CD14-positive monocyte (primary cell): Measurements from ENCODE around the gene PSMD13. TPM values are rescaled to one million over a fixed set of nuclear protein-coding genes. Genes with fewer than 3 reads are reported as not detected.

ENCODE experiments used
- DNase-seq, 3 donors: peaks; one replicate each; pipeline ENCODE4 v3.0.0-alpha.2; 2011 to 2022
- H2AFZ ChIP-seq: 2 replicates; pipeline ENCODE4 v1.6.0; 2012; ENCODE audit warnings: mild to moderate bottlenecking, low read depth, low read length, inconsistent platforms; ENCODE audit not compliant: insufficient read depth, poor library complexity, severe bottlenecking
- H3K27ac ChIP-seq, 2 donors: 1 replicate in 1 of 2; 2 replicates in 1 of 2; pipeline ENCODE4 v1.5.1; 2012 to 2013; ENCODE audit warnings: low read length in 2 of 2, control low read depth in 1 of 2, inconsistent platforms in 1 of 2, low read depth in 1 of 2, mild to moderate bottlenecking in 1 of 2
- H3K27me3 ChIP-seq, 2 donors: one replicate each; pipeline versions ENCODE4 v1.6.0 to v1.6.1; 2011 to 2013; ENCODE audit warnings: low read length in 2 of 2; ENCODE audit not compliant: control insufficient read depth in 2 of 2, insufficient read depth in 2 of 2
- H3K36me3 ChIP-seq, 2 donors: replicated peaks in 1 of 2; 1 replicate in 1 of 2; 2 replicates in 1 of 2; pipeline versions ENCODE4 v1.5.1 to v1.6.1; 2012 to 2013; ENCODE audit warnings: low read length in 2 of 2, control low read depth in 1 of 2, inconsistent platforms in 1 of 2, mild to moderate bottlenecking in 1 of 2; ENCODE audit not compliant: insufficient read depth in 2 of 2, control insufficient read depth in 1 of 2
- H3K4me1 ChIP-seq, 2 donors: 1 replicate in 1 of 2; 2 replicates in 1 of 2; pipeline versions ENCODE4 v1.5.1 to v1.6.1; 2012 to 2013; ENCODE audit warnings: low read length in 2 of 2, control low read depth in 1 of 2, inconsistent platforms in 1 of 2, mild to moderate bottlenecking in 1 of 2, moderate library complexity in 1 of 2; ENCODE audit not compliant: insufficient read depth in 2 of 2, control insufficient read depth in 1 of 2
- H3K4me2 ChIP-seq: replicated peaks from 2 replicates; pipeline ENCODE3; 2012; ENCODE audit warnings: low read length, moderate library complexity, mild to moderate bottlenecking; ENCODE audit not compliant: poor library complexity, severe bottlenecking; ENCODE audit errors: extremely low read depth
- H3K4me3 ChIP-seq, 3 experiments: fragments of 200-600 bp in 1 of 3; sonication (generic) in 1 of 3; replicated peaks in 1 of 3; 1 replicate in 2 of 3; 2 replicates in 1 of 3; pipeline ENCODE4 v1.5.1; 2011 to 2013; ENCODE audit warnings: low read length in 3 of 3, mild to moderate bottlenecking in 3 of 3, control low read depth in 2 of 3, low read depth in 2 of 3, inconsistent platforms in 1 of 3, moderate library complexity in 1 of 3
- H3K79me2 ChIP-seq: 2 replicates; pipeline ENCODE4 v1.6.0; 2012; ENCODE audit warnings: mild to moderate bottlenecking, control low read depth, inconsistent platforms, low read length, moderate library complexity; ENCODE audit not compliant: insufficient read depth
- H3K9ac ChIP-seq: 2 replicates; pipeline ENCODE4 v1.6.0; 2017; ENCODE audit warnings: low read length, mild to moderate bottlenecking; ENCODE audit not compliant: insufficient read depth, poor library complexity, severe bottlenecking
- H3K9me3 ChIP-seq, 2 donors: replicated peaks in 1 of 2; 1 replicate in 1 of 2; 2 replicates in 1 of 2; pipeline versions ENCODE4 v1.5.1 to v1.6.1; 2012 to 2013; ENCODE audit warnings: low read length in 2 of 2, control low read depth in 1 of 2; ENCODE audit not compliant: control insufficient read depth in 1 of 2, insufficient read depth in 1 of 2
- H4K20me1 ChIP-seq: 2 replicates; pipeline ENCODE4 v1.6.0; 2012; ENCODE audit warnings: mild to moderate bottlenecking, low read length, control low read depth, moderate library complexity; ENCODE audit not compliant: insufficient read depth
- H3K27ac Mint-ChIP-seq, 7 donors: one replicate each; pipeline ENCODE4 v1.8.0; 2020; ENCODE audit warnings: mild to moderate bottlenecking in 7 of 7, mixed read lengths in 7 of 7, moderate library complexity in 6 of 7, inconsistent platforms in 2 of 7
- H3K27me3 Mint-ChIP-seq, 3 donors: one replicate each; pipeline ENCODE4 v1.8.0; 2021 to 2022; ENCODE audit warnings: low read depth in 3 of 3, mild to moderate bottlenecking in 3 of 3, mixed read lengths in 3 of 3, moderate library complexity in 3 of 3, inconsistent platforms in 1 of 3
- H3K36me3 Mint-ChIP-seq, 2 donors: one replicate each; pipeline ENCODE4 v1.8.0; 2020; ENCODE audit warnings: mixed read lengths in 2 of 2, inconsistent platforms in 1 of 2, mild to moderate bottlenecking in 1 of 2
- H3K4me1 Mint-ChIP-seq: one replicate; pipeline ENCODE4 v1.8.0; 2020; ENCODE audit warnings: mild to moderate bottlenecking, mixed read lengths
- H3K4me3 Mint-ChIP-seq, 2 donors: one replicate each; pipeline ENCODE4 v1.8.0; 2020; ENCODE audit warnings: mild to moderate bottlenecking in 2 of 2, mixed read lengths in 2 of 2, moderate library complexity in 1 of 2
- H3K9me3 Mint-ChIP-seq, 7 donors: one replicate each; pipeline ENCODE4 v1.8.0; 2020 to 2022; ENCODE audit warnings: mixed read lengths in 7 of 7, mild to moderate bottlenecking in 6 of 7, moderate library complexity in 6 of 7, inconsistent platforms in 2 of 7
- CTCF ChIP-seq: fragments of 200-600 bp; IDR thresholded peaks from one replicate; pipeline ENCODE4 v1.8.0; 2022; ENCODE audit warnings: antibody characterized with exemption, mild to moderate bottlenecking
- WGBS: methylation state at CpG from one replicate; pipeline ENCODE4 v1.1.5; 2013; ENCODE audit warnings: missing lambda C conversion rate; ENCODE audit not compliant: insufficient coverage; 5-methylcytosine and 5-hydroxymethylcytosine counted together
- intact Hi-C, 2 donors: fragments of 100-400 bp; cut with micrococcal nuclease; formaldehyde crosslinking; loops; one replicate each; pipeline versions ENCODE4 v1.15.0 to v1.15.1; 2023
- polyA plus RNA-seq, 3 donors: library from polyadenylated mRNA; depleted of rRNA in 1 of 3; unstranded in 2 of 3; stranded (reverse) in 1 of 3; fragments of 300-500 nt in 2 of 3; fragments of >200 nt in 1 of 3; fragmentation: Illumina TruSeq in 2 of 3; gene quantifications; 1 replicate in 2 of 3; 2 replicates in 1 of 3; pipeline ENCODE4 v1.2.3, GENCODE V29; 2012 to 2021

The PSMD13 gene
- polyA plus RNA-seq, 3 donors = 136 to 272 (median 218) TPM

DNA sequence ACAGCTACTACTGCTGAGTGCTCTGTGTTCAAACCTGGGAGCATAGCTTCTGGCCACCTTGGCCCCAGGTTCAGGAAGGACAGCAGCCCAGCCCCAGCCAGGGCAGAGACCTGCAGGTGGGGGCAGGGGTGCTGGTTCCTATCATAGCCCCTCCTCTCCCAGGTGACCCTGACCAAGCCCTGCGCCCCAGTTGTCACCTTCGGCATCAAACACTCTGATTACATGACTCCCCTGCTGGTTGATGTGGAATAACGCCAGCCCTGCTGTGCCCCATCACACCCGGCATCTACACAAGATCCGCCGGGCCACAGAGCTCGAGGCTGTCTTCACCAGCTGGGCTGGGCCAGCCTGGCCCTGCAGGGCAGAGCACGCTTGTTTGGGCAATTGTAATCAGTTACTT is 37.0 kb upstream of the PSMD13 start:
- no peaks in the 10 kb centered on the region for H3K9me3 ChIP-seq

More for the DNA sequence above, 37.0 kb upstream of the PSMD13 start:
- H3K4me3 ChIP-seq = no peak overlapping the region
- H3K4me3 Mint-ChIP-seq = no peak overlapping the region
- peaks cover 4 to 9% (median 5%) of the 10 kb centered on the region in 3 donors for H3K27me3 Mint-ChIP-seq
- intact Hi-C loops = loop anchor here (5.0 to 10.0 kb wide), 2 partner anchors 38 to 305 kb away; partner anchors contain the start of genes PSMD13 (in 1 of the 2), RNH1 (in 1 of the 2) and SIRT3 (in 1 of the 2)
- TF ChIP-seq CTCF = no peak
- H3K79me2 ChIP-seq = peaks cover 11% of the 10 kb centered on the region
- no peak overlapping the region for H3K4me2 ChIP-seq
- WGBS = 100% methylated on average over 1 of the region's 8 CpGs
- H3K4me1 Mint-ChIP-seq = peaks cover 29% of the 10 kb centered on the region
- H3K9me3 Mint-ChIP-seq = peaks cover 0 to 2% (median 0%) of the 10 kb centered on the region in 7 donors
- H3K36me3 Mint-ChIP-seq = peaks cover 27 to 32% of the 10 kb centered on the region in 2 donors
- peaks cover 21 to 28% of the 10 kb centered on the region in 2 donors for H3K4me1 ChIP-seq
- peaks cover 6 to 19% of the 10 kb centered on the region in 2 donors for H3K36me3 ChIP-seq
- H3K27ac ChIP-seq = no peak overlapping the region
- no peak overlapping the region for H3K27ac Mint-ChIP-seq
- H4K20me1 ChIP-seq = peaks cover 27% of the 10 kb centered on the region
- H3K9ac ChIP-seq = no peak overlapping the region
- H3K27me3 ChIP-seq = no peaks in the 10 kb centered on the region
- no peak for DNase-seq
- no peak overlapping the region for H2AFZ ChIP-seq
